22Rv1 (cell line): ENCODE measurements around the gene FHOD1.

Source experiments
- H3K27ac ChIP-seq: fragments of 450-650 bp; 2 replicates; pipeline ENCODE4 v1.5.1; 2017
- ZFX ChIP-seq: fragments of 450-650 bp; IDR thresholded peaks from 2 replicates; pipeline ENCODE4 v1.6.1; 2017; ENCODE audit warnings: antibody characterized with exemption, borderline replicate concordance
- TF ChIP-seq, protein P1 (sequence below): fragments of 450-650 bp; IDR thresholded peaks from 2 replicates; pipeline ENCODE4 v1.5.1; 2017; ENCODE audit warnings: mild to moderate bottlenecking

Gene FHOD1

DNA sequence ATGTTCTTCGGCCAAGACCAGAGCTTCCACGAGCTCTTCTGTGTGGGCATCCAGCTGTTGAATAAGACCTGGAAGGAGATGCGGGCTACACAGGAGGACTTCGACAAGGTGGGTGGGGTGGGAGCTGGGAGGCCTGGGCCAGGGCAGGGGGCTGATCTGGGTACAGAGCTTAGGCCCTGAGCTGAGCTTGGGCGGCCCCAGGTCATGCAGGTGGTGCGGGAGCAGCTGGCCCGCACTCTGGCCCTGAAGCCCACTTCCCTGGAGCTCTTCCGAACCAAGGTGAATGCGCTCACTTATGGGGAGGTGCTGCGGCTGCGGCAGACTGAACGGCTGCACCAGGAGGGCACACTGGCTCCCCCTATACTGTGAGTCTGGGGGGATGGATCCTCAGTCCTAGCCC is 44.9 kb downstream of the FHOD1 start:
- TF ChIP-seq ZFX: no peak

GRCh38 chr16:67201411-67202345 is 45.6 kb downstream of the FHOD1 start:
- no peak overlapping the region for H3K27ac ChIP-seq
- no peak for TF ChIP-seq ZFX
- TF ChIP-seq, protein P1, sequence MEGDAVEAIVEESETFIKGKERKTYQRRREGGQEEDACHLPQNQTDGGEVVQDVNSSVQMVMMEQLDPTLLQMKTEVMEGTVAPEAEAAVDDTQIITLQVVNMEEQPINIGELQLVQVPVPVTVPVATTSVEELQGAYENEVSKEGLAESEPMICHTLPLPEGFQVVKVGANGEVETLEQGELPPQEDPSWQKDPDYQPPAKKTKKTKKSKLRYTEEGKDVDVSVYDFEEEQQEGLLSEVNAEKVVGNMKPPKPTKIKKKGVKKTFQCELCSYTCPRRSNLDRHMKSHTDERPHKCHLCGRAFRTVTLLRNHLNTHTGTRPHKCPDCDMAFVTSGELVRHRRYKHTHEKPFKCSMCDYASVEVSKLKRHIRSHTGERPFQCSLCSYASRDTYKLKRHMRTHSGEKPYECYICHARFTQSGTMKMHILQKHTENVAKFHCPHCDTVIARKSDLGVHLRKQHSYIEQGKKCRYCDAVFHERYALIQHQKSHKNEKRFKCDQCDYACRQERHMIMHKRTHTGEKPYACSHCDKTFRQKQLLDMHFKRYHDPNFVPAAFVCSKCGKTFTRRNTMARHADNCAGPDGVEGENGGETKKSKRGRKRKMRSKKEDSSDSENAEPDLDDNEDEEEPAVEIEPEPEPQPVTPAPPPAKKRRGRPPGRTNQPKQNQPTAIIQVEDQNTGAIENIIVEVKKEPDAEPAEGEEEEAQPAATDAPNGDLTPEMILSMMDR: no peak

More for the DNA sequence above, 44.9 kb downstream of the FHOD1 start:
- H3K27ac ChIP-seq: no peak overlapping the region

DNA sequence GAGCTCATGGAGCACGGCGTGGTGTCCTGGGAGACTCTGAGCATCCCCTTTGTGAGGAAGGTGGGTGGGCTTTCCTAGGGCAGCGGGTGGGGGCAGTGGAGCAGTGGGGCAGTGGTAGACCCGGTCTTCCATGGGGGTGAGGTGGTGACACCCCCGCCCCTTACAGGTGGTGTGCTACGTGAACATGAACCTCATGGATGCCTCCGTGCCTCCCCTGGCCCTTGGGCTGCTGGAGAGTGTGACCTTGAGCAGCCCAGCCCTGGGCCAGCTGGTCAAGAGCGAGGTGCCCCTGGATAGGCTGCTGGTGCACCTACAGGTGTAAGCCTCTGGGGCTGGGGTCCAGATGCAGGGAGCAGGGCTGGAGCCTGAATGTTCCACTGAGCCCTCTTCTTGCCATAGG is 46.8 kb downstream of the FHOD1 start:
- TF ChIP-seq, protein P1: no peak
- TF ChIP-seq ZFX: no peak
- H3K27ac ChIP-seq: peak overlapping the region; percentile 92

GRCh38 chr16:67199808-67200198 is 47.5 kb downstream of the FHOD1 start:
- TF ChIP-seq ZFX: no peak
- TF ChIP-seq, protein P1: peak; percentile 71

GRCh38 chr16:67199011-67199807 is 48.1 kb downstream of the FHOD1 start, which contains the start of gene ELMO3:
Gene ELMO3, plus strand, starts transcription at chr16:67199131. Its CDS starts 196 bp downstream, at chr16:67199327.
- TF ChIP-seq, protein P1: peak; percentile 90
- TF ChIP-seq ZFX: no peak
- peak within 1 kb of the TSS; percentile 92 for H3K27ac ChIP-seq

More at GRCh38 chr16:67199808-67200198, 47.5 kb downstream of the FHOD1 start:
- H3K27ac ChIP-seq: peak overlapping the region; percentile 92

DNA sequence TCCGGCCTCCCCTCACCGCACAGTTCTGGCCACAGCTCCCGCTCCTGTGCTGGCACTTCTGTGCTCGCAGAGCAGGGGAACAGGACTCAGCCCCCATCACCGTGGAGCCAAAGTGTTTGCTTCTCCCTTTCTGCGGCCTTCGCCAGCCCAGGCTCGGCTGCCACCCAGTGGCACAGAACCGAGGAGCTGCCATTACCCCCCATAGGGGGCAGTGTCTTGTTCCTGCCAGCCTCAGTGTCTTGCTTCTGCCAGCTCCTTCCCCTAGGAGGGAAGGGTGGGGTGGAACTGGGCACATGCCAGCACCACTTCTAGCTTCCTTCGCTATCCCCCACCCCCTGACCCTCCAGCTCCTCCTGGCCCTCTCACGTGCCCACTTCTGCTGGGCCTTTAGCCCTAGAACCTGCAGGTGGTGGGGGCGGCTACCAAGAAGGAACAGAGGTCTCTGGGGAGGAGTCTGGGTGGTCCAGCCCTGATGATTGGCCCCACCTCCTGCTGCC is 49.0 kb downstream of the FHOD1 start:
- TF ChIP-seq, protein P1: peak; percentile 95
- TF ChIP-seq ZFX: no peak
- peak overlapping the region; percentile 92 for H3K27ac ChIP-seq

DNA sequence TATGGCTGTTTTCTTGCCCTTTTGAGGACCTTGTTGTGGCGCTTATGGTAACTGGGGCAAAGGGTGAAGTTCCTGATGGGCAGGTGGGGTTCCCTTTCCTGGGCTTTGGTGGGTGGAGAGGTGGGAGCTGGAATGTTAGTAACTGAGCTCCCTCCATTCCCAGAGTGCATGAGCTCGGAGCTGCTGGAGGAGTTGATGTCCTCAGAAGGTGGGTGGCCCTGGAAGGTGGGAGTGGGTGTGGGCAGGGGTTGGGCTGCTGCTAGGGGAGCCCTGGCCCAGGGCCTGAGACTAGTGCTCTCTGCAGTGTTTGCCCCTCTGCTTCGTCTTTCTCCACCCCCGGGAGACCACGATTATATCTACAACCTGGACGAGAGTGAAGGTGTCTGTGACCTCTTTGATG is 49.6 kb downstream of the FHOD1 start:
- TF ChIP-seq, protein P1: no peak
- no peak for TF ChIP-seq ZFX
- peak overlapping the region; percentile 92 for H3K27ac ChIP-seq
